K562 (cell line): ENCODE results near the gene TMA16. TPM values are rescaled to one million over a fixed set of nuclear protein-coding genes. Genes with fewer than 3 reads are reported as not detected.

Source experiments
- ATAC-seq: fragments of 200-7000 bp; cut with Tn5 transposase; 3 replicates; pipeline ENCODE4 v1.9.1; 2020; ENCODE audit warnings: moderate library complexity
- BruUV-seq: library from RNA; stranded (reverse); fragments of 400-500 nt; replicated peaks from 2 replicates; lab custom pipeline; 2021; lab: Mats Ljungman, UMichigan
- CTCF ChIA-PET: fragments of 300-600 bp; formaldehyde crosslinking; extraction: SDS; loops from one replicate; lab custom pipeline; 2021; ENCODE audit warnings: low intra/inter-chr PET ratio; lab: Yijun Ruan, JAX
- POLR2A ChIA-PET: fragments of 300-600, 350-650 bp; sonication (Branson Sonifier 250); formaldehyde crosslinking; extraction: SDS; loops from one replicate; lab custom pipeline; 2021; ENCODE audit warnings: antibody characterized with exemption, inconsistent platforms; lab: Yijun Ruan, JAX
- DNase-seq, 4 experiments: peaks; one replicate each; pipeline versions ENCODE4 v3.0.0 to v3.0.0-alpha.2; 2011 to 2018; ENCODE audit warnings: low spot score in 3 of 4, mixed read lengths in 3 of 4; ENCODE audit errors: extremely low read depth in 1 of 4
- FAIRE-seq: peaks from 2 replicates; lab custom pipeline; 2011; peaks lifted over from hg19 to GRCh38; lab: Jason Lieb, UNC
- H2AFZ ChIP-seq: 2 replicates; pipeline ENCODE4 v1.6.0; 2011; ENCODE audit warnings: low read depth, low read length, control low read depth, inconsistent platforms
- H3K27ac ChIP-seq: fragments of 200-600 bp; 3 replicates; pipeline ENCODE4 v1.8.0; 2011; ENCODE audit warnings: low read depth, mild to moderate bottlenecking, control low read depth, inconsistent platforms, low read length, moderate library complexity, mixed read lengths; ENCODE audit errors: extremely low read depth
- H3K27me3 ChIP-seq, 2 experiments: fragments of 300-600 bp in 1 of 2; 2 replicates in 1 of 2; 3 replicates in 1 of 2; pipeline versions ENCODE4 v1.6.0 to v1.8.0; 2011; ENCODE audit warnings: inconsistent platforms in 2 of 2, low read length in 2 of 2, mild to moderate bottlenecking in 1 of 2, mixed read lengths in 1 of 2, moderate library complexity in 1 of 2; ENCODE audit not compliant: control insufficient read depth in 2 of 2, insufficient read depth in 2 of 2
- H3K36me3 ChIP-seq: fragments of 300-600 bp; 3 replicates; pipeline ENCODE4 v1.8.0; 2011; ENCODE audit warnings: mild to moderate bottlenecking, low read length, inconsistent platforms; ENCODE audit not compliant: control insufficient read depth, insufficient read depth
- H3K4me1 ChIP-seq, 2 experiments: fragments of 200-600 bp in 1 of 2; replicated peaks in 1 of 2; 2 replicates in 1 of 2; 3 replicates in 1 of 2; pipeline versions ENCODE4 v1.5.1 to v1.8.0; 2011; ENCODE audit warnings: inconsistent platforms in 2 of 2, low read length in 2 of 2, mild to moderate bottlenecking in 1 of 2, mixed read lengths in 1 of 2, moderate library complexity in 1 of 2; ENCODE audit not compliant: control insufficient read depth in 2 of 2, insufficient read depth in 2 of 2
- H3K4me2 ChIP-seq: 2 replicates; pipeline ENCODE4 v1.6.1; 2011; ENCODE audit warnings: low read length, control low read depth, inconsistent platforms, mixed read lengths; ENCODE audit not compliant: insufficient read depth
- H3K4me3 ChIP-seq: fragments of 200-600 bp; sonication (generic), shearing (Covaris generic); 2 replicates; pipeline ENCODE4 v1.5.1; 2016; ENCODE audit warnings: control low read depth, inconsistent platforms
- H3K79me2 ChIP-seq: fragments of 200-600 bp; 3 replicates; pipeline ENCODE4 v1.8.0; 2011; ENCODE audit warnings: low read length, inconsistent platforms; ENCODE audit not compliant: control insufficient read depth, insufficient read depth
- H3K9ac ChIP-seq, 2 experiments: 2 replicates each; pipeline versions ENCODE4 v1.6.0 to v1.6.1; 2011; ENCODE audit warnings: low read depth in 2 of 2, low read length in 2 of 2, control low read depth in 1 of 2, inconsistent platforms in 1 of 2, mild to moderate bottlenecking in 1 of 2, mixed read lengths in 1 of 2; ENCODE audit not compliant: insufficient read depth in 1 of 2
- H3K9me1 ChIP-seq: one replicate; pipeline ENCODE4 v1.6.0; 2011; ENCODE audit warnings: inconsistent platforms, mild to moderate bottlenecking, low read length, moderate library complexity; ENCODE audit not compliant: control insufficient read depth, insufficient read depth
- H3K9me3 ChIP-seq: replicated peaks from 2 replicates; pipeline ENCODE4 v1.5.1; 2011; ENCODE audit warnings: low read depth, low read length, inconsistent platforms; ENCODE audit not compliant: control insufficient read depth, insufficient read depth
- H4K20me1 ChIP-seq: replicated peaks from 2 replicates; pipeline ENCODE4 v1.6.1; 2011; ENCODE audit warnings: low read length, inconsistent platforms, mixed read lengths; ENCODE audit not compliant: control insufficient read depth, insufficient read depth
- GABPB1 ChIP-seq: sonication (generic); formaldehyde crosslinking; IDR thresholded peaks from 2 replicates; pipeline ENCODE4 v1.8.0; 2022; ENCODE audit warnings: mild to moderate bottlenecking, missing genetic modification reagents
- MECOM ChIP-seq: fragments of 250-450 bp; sonication (Bioruptor Pico); IDR thresholded peaks from 2 replicates; pipeline ENCODE4 v1.8.0; 2022; ENCODE audit warnings: inconsistent platforms
- NCOA2 ChIP-seq, 2 experiments: fragments of 450-650 bp; IDR thresholded peaks; 2 replicates each; pipeline ENCODE4 v1.6.1; 2018; ENCODE audit warnings: mild to moderate bottlenecking in 2 of 2, moderate library complexity in 1 of 2; ENCODE audit not compliant: partially characterized antibody in 2 of 2
- NR2F6 ChIP-seq: fragments of 450-650 bp; formaldehyde crosslinking; IDR thresholded peaks from 2 replicates; pipeline ENCODE4 v1.4.0; 2020; ENCODE audit warnings: mild to moderate bottlenecking
- PHB ChIP-seq: fragments of 250-450 bp; sonication (Bioruptor Pico); IDR thresholded peaks from 2 replicates; pipeline ENCODE4 v1.5.0; 2021
- TGIF2 ChIP-seq: sonication (generic); formaldehyde crosslinking; IDR thresholded peaks from 2 replicates; pipeline ENCODE4 v1.8.1; 2022; ENCODE audit warnings: mild to moderate bottlenecking, missing genetic modification reagents, moderate library complexity
- ZBTB8A ChIP-seq: fragments of 450-650 bp; IDR thresholded peaks from 2 replicates; pipeline ENCODE4 v1.6.1; 2018; ENCODE audit warnings: mild to moderate bottlenecking, moderate library complexity; ENCODE audit not compliant: partially characterized antibody
- ZFPM2 ChIP-seq: fragments of 250-450 bp; sonication (Bioruptor Pico); IDR thresholded peaks from 2 replicates; pipeline ENCODE4 v1.5.1; 2022; ENCODE audit warnings: mild to moderate bottlenecking
- ZNF143 ChIP-seq: sonication (generic); formaldehyde crosslinking; IDR thresholded peaks from 2 replicates; pipeline ENCODE4 v1.9.0; 2022; ENCODE audit warnings: mild to moderate bottlenecking, missing genetic modification reagents
- ZNF347 ChIP-seq: fragments of 450-650 bp; formaldehyde crosslinking; IDR thresholded peaks from 2 replicates; pipeline ENCODE4 v1.4.0; 2020; ENCODE audit warnings: low read depth, mild to moderate bottlenecking, moderate library complexity
- WGBS: fragments of 100-300 bp; shearing (Covaris generic); methylation state at CpG from one replicate; pipeline ENCODE4 v1.1.6; 2016; ENCODE audit warnings: low coverage, mixed read lengths; ENCODE audit not compliant: insufficient coverage; ENCODE audit errors: missing lambda C conversion rate; 5-methylcytosine and 5-hydroxymethylcytosine counted together
- in situ Hi-C: fragments of 300-500 bp; cut with MboI; formaldehyde crosslinking; loops from 4 replicates; pipeline ENCODE4 v1.15.0; 2018; ENCODE audit warnings: inconsistent platforms, mixed read lengths
- intact Hi-C: fragments of 100-400 bp; cut with micrococcal nuclease; formaldehyde crosslinking; loops from 2 replicates; pipeline ENCODE4 v1.14.2; 2022
- polyA plus RNA-seq, 8 experiments: library from polyadenylated mRNA; depleted of rRNA in 4 of 8; stranded (reverse) in 5 of 8; unstranded in 3 of 8; fragments of >200 nt; fragmentation: Nextera tagmentation in 2 of 8; fragmentation: Illumina TruSeq in 1 of 8; extraction: Ambion mirVana in 2 of 8; extraction: Trizol in 1 of 8; gene quantifications; 2 replicates each; pipeline versions ENCODE4 v1.2.1 to v1.2.3, GENCODE V29; 2011 to 2014; ENCODE audit warnings: inconsistent platforms in 1 of 8, missing spikeins in 1 of 8
- total RNA-seq, 7 experiments: library from RNA; depleted of rRNA in 6 of 7; stranded (reverse); fragments of >200 nt in 6 of 7; fragmentation: Illumina TruSeq in 2 of 7; extraction: Trizol in 2 of 7; gene quantifications; 2 replicates each; pipeline versions ENCODE4 v1.2.1 to v1.2.3, GENCODE V29; 2011 to 2021; ENCODE audit warnings: low replicate concordance in 1 of 7
- TF ChIP-seq, protein P1 (sequence below), 3 experiments: fragments of 200-800 bp in 1 of 3; sonication (Bioruptor generic) in 1 of 3; sonication (generic) in 1 of 3; formaldehyde crosslinking in 1 of 3; IDR thresholded peaks; 2 replicates each; pipeline versions ENCODE4 v1.6.1 to v1.8.0; 2016 to 2022; ENCODE audit warnings: mild to moderate bottlenecking in 2 of 3, missing compliant biosample characterization in 2 of 3, missing genetic modification characterization in 2 of 3, missing genetic modification reagents in 1 of 3
- TF ChIP-seq, protein P2 (sequence below): sonication (generic); formaldehyde crosslinking; IDR thresholded peaks from 2 replicates; pipeline ENCODE4 v1.8.1; 2023; ENCODE audit warnings: mild to moderate bottlenecking, missing genetic modification reagents
- TF ChIP-seq, protein P3 (sequence below): fragments of 450-650 bp; IDR thresholded peaks from 2 replicates; pipeline ENCODE4 v1.7.1; 2018; ENCODE audit warnings: mild to moderate bottlenecking, low read depth; ENCODE audit not compliant: partially characterized antibody
- TF ChIP-seq, protein P4 (sequence below): fragments of 250-450 bp; sonication (Bioruptor Pico); IDR thresholded peaks from 2 replicates; pipeline ENCODE4 v1.4.0; 2020; ENCODE audit warnings: mild to moderate bottlenecking, moderate library complexity

Gene TMA16
- total and polyA plus RNA-seq, 9 of the 15 experiments (the other 6 are each of a cell fraction or from before 2014, with no cell fraction given) = 27.7 to 74.8 (median 66.6) TPM

DNA sequence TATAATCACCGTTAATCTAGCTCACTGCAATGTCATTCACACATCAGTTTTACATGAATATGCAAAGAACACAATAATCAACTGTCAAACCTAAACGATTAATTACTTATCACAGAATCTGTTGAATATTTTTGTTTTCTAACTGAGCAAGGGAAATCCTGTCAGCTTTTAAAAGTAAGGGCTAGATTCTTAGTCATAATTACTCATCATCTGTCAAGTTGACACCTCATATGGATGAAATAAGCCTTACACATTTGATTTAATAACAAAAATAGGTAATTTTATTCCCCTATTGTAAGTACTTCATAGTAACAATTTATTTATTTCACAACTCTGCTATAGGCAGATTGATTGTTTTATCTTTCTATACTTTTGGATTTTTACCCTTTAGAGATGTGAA lies 32.7 kb downstream of the TMA16 start (continued):
- no peak for TF ChIP-seq PHB (CRISPR knock-in tag)
- TF ChIP-seq, protein P1, sequence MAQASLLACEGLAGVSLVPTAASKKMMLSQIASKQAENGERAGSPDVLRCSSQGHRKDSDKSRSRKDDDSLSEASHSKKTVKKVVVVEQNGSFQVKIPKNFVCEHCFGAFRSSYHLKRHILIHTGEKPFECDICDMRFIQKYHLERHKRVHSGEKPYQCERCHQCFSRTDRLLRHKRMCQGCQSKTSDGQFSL (CRISPR knock-in tag; IDR thresholded peaks at IDR 0.05) = no peak
- TF ChIP-seq, protein P1 (tag; IDR thresholded peaks at IDR 0.05) = no peak
- no peak for TF ChIP-seq NR2F6 (CRISPR knock-in tag)
- TF ChIP-seq, protein P2, sequence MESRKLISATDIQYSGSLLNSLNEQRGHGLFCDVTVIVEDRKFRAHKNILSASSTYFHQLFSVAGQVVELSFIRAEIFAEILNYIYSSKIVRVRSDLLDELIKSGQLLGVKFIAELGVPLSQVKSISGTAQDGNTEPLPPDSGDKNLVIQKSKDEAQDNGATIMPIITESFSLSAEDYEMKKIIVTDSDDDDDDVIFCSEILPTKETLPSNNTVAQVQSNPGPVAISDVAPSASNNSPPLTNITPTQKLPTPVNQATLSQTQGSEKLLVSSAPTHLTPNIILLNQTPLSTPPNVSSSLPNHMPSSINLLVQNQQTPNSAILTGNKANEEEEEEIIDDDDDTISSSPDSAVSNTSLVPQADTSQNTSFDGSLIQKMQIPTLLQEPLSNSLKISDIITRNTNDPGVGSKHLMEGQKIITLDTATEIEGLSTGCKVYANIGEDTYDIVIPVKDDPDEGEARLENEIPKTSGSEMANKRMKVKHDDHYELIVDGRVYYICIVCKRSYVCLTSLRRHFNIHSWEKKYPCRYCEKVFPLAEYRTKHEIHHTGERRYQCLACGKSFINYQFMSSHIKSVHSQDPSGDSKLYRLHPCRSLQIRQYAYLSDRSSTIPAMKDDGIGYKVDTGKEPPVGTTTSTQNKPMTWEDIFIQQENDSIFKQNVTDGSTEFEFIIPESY (CRISPR knock-in tag) = no peak

DNA sequence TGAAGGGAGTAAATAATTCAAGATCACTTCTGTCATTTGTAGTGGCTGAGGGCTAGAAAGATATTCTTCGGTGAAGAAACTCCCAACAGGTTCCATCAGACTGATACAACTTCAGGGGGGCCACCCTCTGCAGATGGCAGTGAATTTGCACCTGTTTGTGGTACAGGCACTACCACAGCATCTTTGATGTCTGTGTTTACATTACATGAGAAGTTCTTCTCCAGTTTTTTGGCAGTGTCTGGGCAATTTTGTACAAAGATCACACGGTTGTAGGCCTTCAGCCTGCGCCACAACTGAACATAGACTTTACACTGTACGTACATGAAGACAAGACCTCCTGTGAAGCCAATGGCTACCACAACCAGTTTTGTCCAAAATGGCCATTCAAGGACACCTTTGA lies 34.2 kb downstream of the TMA16 start:
- WGBS = 98% methylated on average over 4 of the region's 4 CpGs
- no peak for ATAC-seq
- no peak overlapping the region for H3K27ac ChIP-seq
- peaks cover 79% of the 10 kb centered on the region for H3K36me3 ChIP-seq
- H3K4me1 ChIP-seq = no peaks in the 10 kb centered on the region
- POLR2A ChIA-PET = no interaction called here
- H3K9ac ChIP-seq = no peak overlapping the region
- in situ Hi-C loops (no loop called here), intact Hi-C loops (no loop called here)
- H3K9me1 ChIP-seq = no peaks in the 10 kb centered on the region
- no peak overlapping the region for H3K4me3 ChIP-seq
- H4K20me1 ChIP-seq = no peaks in the 10 kb centered on the region
- no peak overlapping the region for H2AFZ ChIP-seq
- no peaks in the 10 kb centered on the region for H3K9me3 ChIP-seq
- no peaks in the 10 kb centered on the region for H3K79me2 ChIP-seq
- no peak overlapping the region for H3K4me2 ChIP-seq
- FAIRE-seq = no peak
- no peaks in the 10 kb centered on the region for H3K27me3 ChIP-seq
- no peak for DNase-seq
- CTCF ChIA-PET = no interaction called here
- BruUV-seq = no TSS peak
- TF ChIP-seq TGIF2 (CRISPR knock-in tag) = no peak
- no peak for TF ChIP-seq ZNF143
- no peak for TF ChIP-seq NCOA2 (IDR thresholded peaks at IDR 0.05; ENCODE audit: partially characterized antibody in 2 of 2)
- TF ChIP-seq MECOM (CRISPR knock-in tag) = no peak
- no peak for TF ChIP-seq ZBTB8A
- no peak for TF ChIP-seq GABPB1
- TF ChIP-seq ZFPM2 (CRISPR knock-in tag) = no peak
- TF ChIP-seq ZNF347 (CRISPR knock-in tag) = no peak
- TF ChIP-seq, protein P3, sequence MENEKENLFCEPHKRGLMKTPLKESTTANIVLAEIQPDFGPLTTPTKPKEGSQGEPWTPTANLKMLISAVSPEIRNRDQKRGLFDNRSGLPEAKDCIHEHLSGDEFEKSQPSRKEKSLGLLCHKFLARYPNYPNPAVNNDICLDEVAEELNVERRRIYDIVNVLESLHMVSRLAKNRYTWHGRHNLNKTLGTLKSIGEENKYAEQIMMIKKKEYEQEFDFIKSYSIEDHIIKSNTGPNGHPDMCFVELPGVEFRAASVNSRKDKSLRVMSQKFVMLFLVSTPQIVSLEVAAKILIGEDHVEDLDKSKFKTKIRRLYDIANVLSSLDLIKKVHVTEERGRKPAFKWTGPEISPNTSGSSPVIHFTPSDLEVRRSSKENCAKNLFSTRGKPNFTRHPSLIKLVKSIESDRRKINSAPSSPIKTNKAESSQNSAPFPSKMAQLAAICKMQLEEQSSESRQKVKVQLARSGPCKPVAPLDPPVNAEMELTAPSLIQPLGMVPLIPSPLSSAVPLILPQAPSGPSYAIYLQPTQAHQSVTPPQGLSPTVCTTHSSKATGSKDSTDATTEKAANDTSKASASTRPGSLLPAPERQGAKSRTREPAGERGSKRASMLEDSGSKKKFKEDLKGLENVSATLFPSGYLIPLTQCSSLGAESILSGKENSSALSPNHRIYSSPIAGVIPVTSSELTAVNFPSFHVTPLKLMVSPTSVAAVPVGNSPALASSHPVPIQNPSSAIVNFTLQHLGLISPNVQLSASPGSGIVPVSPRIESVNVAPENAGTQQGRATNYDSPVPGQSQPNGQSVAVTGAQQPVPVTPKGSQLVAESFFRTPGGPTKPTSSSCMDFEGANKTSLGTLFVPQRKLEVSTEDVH = no peak
- TF ChIP-seq, protein P4, sequence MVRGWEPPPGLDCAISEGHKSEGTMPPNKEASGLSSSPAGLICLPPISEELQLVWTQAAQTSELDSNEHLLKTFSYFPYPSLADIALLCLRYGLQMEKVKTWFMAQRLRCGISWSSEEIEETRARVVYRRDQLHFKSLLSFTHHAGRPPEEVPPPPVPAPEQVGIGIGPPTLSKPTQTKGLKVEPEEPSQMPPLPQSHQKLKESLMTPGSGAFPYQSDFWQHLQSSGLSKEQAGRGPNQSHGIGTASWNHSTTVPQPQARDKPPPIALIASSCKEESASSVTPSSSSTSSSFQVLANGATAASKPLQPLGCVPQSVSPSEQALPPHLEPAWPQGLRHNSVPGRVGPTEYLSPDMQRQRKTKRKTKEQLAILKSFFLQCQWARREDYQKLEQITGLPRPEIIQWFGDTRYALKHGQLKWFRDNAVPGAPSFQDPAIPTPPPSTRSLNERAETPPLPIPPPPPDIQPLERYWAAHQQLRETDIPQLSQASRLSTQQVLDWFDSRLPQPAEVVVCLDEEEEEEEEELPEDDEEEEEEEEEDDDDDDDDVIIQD (CRISPR knock-in tag) = no peak
- no peak for TF ChIP-seq NR2F6 (CRISPR knock-in tag)
